Chondrocyte (in vitro differentiated cells): ENCODE measurements around the gene PRTN3. TPM values are rescaled to one million over a fixed set of nuclear protein-coding genes. Genes with fewer than 3 reads are reported as not detected.

Experiments used
- DNase-seq: peaks from one replicate; pipeline ENCODE4 v3.0.0; 2021; ENCODE audit warnings: mixed read lengths, low spot score
- H3K27ac Mint-ChIP-seq: one replicate; pipeline ENCODE4 v1.8.0; 2021; ENCODE audit warnings: mild to moderate bottlenecking, moderate library complexity, mixed read lengths; ENCODE audit not compliant: unreplicated experiment
- H3K27me3 Mint-ChIP-seq: 2 replicates; pipeline ENCODE4 v1.8.0; 2021; ENCODE audit warnings: low read depth, mixed read lengths
- H3K36me3 Mint-ChIP-seq: 2 replicates; pipeline ENCODE4 v1.8.0; 2021; ENCODE audit warnings: low read depth, mixed read lengths
- H3K4me1 Mint-ChIP-seq: 2 replicates; pipeline ENCODE4 v1.8.0; 2021; ENCODE audit warnings: low read depth, mild to moderate bottlenecking, mixed read lengths
- H3K4me3 Mint-ChIP-seq: one replicate; pipeline ENCODE4 v1.8.0; 2021; ENCODE audit warnings: mild to moderate bottlenecking, moderate library complexity, mixed read lengths; ENCODE audit not compliant: unreplicated experiment
- H3K9me3 Mint-ChIP-seq: 2 replicates; pipeline ENCODE4 v1.8.0; 2021; ENCODE audit warnings: low read depth, mixed read lengths
- total RNA-seq: library from RNA; stranded (reverse); gene quantifications from 3 replicates; pipeline ENCODE4 v1.2.1, GENCODE V29; 2021
- TF ChIP-seq, protein P1 (sequence below): fragments of 200-600 bp; sonication (generic); IDR thresholded peaks from 2 replicates; pipeline ENCODE4 v1.5.0; 2021; ENCODE audit warnings: antibody characterized with exemption, mild to moderate bottlenecking, moderate library complexity

PRTN3 gene
- total RNA-seq, 1 donor from 2014 or later = not detected

DNA sequence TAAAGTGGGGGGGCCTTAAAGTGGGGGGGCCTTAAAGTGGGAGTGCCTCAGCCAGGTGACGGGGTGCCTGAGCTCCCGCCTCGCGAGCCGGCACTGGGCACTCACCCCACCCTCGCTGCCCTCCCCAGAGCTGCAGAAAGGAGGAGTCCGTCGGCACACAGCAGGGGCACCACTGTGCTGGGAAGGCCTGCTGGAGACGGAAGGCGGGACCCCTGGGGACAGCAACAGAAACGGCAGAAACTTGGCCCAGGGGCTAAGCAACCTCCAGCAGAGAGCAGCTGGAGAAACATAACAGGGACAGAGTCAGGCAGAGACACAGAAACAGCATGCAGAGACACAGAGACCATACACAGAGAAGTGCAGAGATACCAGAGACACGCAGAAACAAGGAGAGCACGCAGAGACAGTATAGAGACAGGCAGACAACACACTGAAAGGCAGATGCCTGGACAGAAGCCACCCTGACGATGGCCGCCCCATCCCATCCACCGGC, 26.5 kb downstream of the PRTN3 start:
- H3K4me1 Mint-ChIP-seq = peaks cover 48% of the 10 kb centered on the region
- peak overlapping the region; percentile 68 for H3K27ac Mint-ChIP-seq
- DNase-seq = peak; percentile 93
- H3K9me3 Mint-ChIP-seq = no peaks in the 10 kb centered on the region
- peak overlapping the region; percentile 26 for H3K4me3 Mint-ChIP-seq
- TF ChIP-seq, protein P1, sequence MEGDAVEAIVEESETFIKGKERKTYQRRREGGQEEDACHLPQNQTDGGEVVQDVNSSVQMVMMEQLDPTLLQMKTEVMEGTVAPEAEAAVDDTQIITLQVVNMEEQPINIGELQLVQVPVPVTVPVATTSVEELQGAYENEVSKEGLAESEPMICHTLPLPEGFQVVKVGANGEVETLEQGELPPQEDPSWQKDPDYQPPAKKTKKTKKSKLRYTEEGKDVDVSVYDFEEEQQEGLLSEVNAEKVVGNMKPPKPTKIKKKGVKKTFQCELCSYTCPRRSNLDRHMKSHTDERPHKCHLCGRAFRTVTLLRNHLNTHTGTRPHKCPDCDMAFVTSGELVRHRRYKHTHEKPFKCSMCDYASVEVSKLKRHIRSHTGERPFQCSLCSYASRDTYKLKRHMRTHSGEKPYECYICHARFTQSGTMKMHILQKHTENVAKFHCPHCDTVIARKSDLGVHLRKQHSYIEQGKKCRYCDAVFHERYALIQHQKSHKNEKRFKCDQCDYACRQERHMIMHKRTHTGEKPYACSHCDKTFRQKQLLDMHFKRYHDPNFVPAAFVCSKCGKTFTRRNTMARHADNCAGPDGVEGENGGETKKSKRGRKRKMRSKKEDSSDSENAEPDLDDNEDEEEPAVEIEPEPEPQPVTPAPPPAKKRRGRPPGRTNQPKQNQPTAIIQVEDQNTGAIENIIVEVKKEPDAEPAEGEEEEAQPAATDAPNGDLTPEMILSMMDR = no peak
- H3K27me3 Mint-ChIP-seq = no peaks in the 10 kb centered on the region
- peaks cover 8% of the 10 kb centered on the region for H3K36me3 Mint-ChIP-seq

DNA sequence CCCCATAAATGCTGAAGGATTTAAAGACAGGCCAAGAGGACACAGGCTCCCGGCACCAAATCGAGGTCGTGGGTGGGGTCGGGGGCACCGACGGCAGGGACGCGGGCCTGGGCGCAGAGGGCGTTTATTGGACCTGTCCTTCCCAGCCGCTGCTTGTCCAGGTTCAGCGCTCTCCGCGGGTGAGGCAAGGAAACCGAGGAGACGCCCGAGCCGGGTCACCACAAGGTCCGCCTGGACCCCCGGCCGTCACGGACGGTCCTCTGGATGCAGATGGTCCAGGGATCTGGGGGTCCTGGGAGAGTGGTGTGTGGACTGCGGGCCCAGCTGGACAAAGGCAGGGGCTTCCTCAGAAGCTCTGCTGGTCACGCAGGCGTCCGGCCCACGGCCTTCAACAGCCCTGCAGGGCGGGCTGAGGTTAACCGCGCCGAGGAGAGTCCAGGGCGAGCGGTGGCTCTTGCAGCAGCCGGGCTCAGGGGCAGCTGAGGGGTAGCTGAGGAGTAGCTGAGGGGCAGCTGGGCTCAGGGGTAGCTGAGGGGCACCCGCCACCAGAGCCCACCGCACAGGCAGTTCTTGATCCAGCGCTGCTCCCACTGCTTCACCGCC, 27.2 kb downstream of the PRTN3 start:
- TF ChIP-seq, protein P1 = no peak
- Mint-ChIP-seq H3K4me1 (peaks cover 48% of the 10 kb centered on the region), H3K36me3 (peaks cover 8% of the 10 kb centered on the region), H3K9me3 (no peaks in the 10 kb centered on the region), H3K27ac (peak overlapping the region; percentile 68), H3K4me3 (no peak overlapping the region), H3K27me3 (no peaks in the 10 kb centered on the region)
- DNase-seq = peak; percentile 94

DNA sequence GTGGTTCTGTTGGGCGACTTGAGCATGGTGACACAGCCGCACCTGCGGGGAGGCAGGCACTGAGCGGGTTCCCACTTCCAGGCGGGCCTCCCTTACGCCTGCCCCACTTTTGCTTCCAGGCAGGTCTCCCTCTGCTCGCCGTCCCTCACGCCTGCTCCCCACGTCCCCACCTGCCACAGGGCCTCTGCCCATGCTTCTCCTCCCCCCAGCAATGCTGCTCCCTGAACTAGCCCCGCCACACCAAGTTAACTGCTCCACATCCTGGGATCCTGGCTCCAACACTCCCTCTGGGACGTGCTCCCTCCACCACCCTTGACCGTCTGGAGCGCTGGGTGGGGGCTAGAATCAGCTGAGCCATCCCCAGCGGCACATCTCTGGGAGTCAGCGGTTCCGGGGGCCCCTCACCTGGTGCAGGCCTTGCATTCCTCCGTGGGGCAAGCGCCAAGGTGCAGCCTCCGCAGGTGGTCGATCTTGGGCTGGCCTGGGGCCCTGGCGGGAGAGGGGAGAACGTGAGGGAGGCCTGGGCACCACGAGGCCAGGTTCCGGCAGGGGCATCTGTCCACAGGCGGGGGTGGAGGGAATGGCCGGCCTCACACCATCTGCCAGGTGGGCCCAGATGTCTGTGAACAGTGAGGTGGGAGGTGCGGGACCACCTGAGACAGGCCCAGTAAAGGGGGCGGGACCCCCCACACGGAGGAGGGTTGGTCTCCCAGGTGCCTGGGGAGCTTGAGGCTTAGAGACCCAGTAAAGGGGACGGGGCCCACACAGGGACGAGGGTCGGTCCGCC, 27.9 kb downstream of the PRTN3 start:
- H3K27ac Mint-ChIP-seq = peak overlapping the region; percentile 86
- no peak overlapping the region for H3K4me3 Mint-ChIP-seq
- H3K27me3 Mint-ChIP-seq = no peaks in the 10 kb centered on the region
- DNase-seq = peak; percentile 92
- peaks cover 8% of the 10 kb centered on the region for H3K36me3 Mint-ChIP-seq
- TF ChIP-seq, protein P1 = no peak
- peaks cover 47% of the 10 kb centered on the region for H3K4me1 Mint-ChIP-seq
- no peaks in the 10 kb centered on the region for H3K9me3 Mint-ChIP-seq

DNA sequence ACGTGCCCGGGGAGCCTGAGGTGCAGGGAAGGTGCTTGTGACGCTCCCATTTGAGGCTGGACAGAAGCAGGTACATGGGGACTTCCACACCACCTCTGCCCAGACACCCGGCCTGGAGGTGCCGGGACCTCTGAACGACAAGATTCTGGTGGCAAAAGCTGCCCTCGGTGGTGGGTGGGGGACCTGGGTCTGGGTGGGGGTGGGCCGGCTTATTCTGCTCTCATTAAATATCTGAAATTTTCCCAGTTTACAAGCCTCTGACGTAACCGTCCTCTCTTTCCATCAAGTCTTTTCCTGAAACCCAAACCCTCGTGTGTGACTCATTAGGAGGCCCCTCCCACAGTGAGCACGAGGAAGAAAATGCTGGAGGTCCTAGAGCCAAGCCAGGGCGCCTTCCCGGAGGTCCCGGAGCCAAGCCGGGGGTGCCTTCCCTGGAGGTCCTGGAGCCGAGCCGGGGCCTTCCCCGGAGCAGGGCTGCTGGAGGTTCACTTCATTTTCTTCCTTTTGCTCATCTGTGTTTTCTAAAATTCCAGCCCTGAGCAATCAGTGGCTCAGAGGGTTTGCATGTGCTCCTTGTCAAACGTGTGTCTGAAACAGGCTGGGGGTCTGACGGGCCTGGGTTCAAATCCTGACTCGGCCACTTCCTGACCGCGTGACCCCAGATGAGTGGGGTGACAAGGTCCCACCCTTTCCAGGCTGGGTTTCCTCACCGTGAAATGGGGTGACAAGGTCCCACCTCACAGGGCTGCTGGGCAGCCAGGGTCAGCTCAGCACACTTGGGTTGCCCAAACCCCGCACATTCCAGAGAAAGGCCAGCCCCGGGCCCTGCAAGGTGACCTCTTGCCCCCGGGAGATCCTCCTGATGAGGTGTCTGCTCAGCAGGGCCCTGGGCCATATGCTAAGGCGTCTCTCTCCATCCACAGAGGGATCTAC, 28.7 kb downstream of the PRTN3 start:
- H3K36me3 Mint-ChIP-seq = peaks cover 8% of the 10 kb centered on the region
- peak overlapping the region; percentile 86 for H3K27ac Mint-ChIP-seq
- TF ChIP-seq, protein P1 = no peak
- DNase-seq = no peak
- H3K4me1 Mint-ChIP-seq = peaks cover 45% of the 10 kb centered on the region
- no peaks in the 10 kb centered on the region for H3K9me3 Mint-ChIP-seq
- no peak overlapping the region for H3K4me3 Mint-ChIP-seq
- H3K27me3 Mint-ChIP-seq = no peaks in the 10 kb centered on the region

DNA sequence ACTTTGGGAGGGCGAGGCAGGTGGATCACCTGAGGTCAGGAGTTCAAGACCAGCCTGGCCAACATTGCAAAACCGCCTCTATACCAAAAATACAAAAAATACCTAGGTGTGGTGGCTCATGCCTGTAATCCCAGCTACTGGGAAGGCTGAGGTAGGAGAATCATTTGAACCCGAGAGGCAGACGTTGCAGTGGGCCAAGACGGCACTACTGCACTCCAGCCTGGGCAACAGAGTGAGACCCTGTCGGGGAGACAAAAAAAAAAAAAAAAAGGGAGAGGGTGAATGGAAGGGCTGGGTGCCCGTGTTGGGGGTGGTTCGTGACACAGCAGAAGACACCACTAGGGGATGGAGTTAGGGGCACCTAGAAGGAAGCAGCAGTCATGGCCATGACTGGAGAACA, 29.5 kb downstream of the PRTN3 start:
- H3K36me3 Mint-ChIP-seq = peaks cover 8% of the 10 kb centered on the region
- H3K27ac Mint-ChIP-seq = peak overlapping the region; percentile 86
- no peaks in the 10 kb centered on the region for H3K9me3 Mint-ChIP-seq
- H3K4me1 Mint-ChIP-seq = peaks cover 45% of the 10 kb centered on the region
- DNase-seq = no peak
- no peak overlapping the region for H3K4me3 Mint-ChIP-seq
- TF ChIP-seq, protein P1 = no peak
- no peaks in the 10 kb centered on the region for H3K27me3 Mint-ChIP-seq
